AG09319 (cell line): ENCODE results near the gene PELI3.
"Not testable (repeated sequence)": the region's sequence is repeated elsewhere in the genome, so short reads cannot be mapped to it uniquely, and the experiment has no call there.

Experiments
- DNase-seq: peaks from one replicate; pipeline ENCODE4 v3.0.0-alpha.2; 2010; ENCODE audit warnings: low read depth; ENCODE audit errors: extremely low read depth
- TF ChIP-seq, protein P1 (sequence below): IDR thresholded peaks from 2 replicates; pipeline ENCODE4 v1.5.1; 2011; ENCODE audit warnings: low read depth, mild to moderate bottlenecking, inconsistent platforms, low read length, moderate library complexity

Gene PELI3

DNA sequence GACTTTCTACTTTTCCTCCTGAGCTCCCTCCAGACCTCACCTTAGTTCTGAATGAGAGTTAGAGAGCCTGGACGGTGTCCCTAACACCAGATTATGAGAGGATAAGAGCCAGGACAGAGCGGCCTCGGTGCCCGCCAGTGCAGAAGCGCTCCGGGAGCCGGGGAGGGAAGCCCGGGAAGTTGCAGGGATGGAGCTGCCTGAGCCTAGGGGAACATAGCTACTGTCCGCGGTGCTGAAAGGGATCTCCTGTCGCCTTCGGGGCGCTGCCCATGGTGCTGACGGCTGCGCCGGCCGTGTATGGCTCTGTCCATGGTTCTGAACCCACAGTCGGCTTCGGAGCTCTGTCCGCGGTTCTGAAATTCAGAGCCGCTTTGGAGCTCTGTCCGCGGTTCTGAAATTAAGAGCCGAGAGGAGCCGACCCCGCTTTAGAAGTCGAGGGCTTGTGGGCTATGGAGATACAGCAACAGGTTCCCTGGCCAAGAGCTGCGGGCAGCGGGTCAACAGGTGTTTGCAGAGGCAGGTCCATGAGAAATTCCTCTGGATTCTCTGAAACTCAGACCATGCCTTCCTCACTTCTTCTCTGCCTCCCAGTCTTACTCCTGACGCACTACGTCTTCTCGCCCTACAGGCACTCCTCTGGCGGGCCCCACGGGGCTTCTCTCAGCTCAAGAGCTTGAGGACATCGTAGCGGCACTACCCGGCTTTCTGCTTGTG lies 45.1 kb upstream of the PELI3 start:
- DNase-seq = peak; percentile 71
- TF ChIP-seq, protein P1, sequence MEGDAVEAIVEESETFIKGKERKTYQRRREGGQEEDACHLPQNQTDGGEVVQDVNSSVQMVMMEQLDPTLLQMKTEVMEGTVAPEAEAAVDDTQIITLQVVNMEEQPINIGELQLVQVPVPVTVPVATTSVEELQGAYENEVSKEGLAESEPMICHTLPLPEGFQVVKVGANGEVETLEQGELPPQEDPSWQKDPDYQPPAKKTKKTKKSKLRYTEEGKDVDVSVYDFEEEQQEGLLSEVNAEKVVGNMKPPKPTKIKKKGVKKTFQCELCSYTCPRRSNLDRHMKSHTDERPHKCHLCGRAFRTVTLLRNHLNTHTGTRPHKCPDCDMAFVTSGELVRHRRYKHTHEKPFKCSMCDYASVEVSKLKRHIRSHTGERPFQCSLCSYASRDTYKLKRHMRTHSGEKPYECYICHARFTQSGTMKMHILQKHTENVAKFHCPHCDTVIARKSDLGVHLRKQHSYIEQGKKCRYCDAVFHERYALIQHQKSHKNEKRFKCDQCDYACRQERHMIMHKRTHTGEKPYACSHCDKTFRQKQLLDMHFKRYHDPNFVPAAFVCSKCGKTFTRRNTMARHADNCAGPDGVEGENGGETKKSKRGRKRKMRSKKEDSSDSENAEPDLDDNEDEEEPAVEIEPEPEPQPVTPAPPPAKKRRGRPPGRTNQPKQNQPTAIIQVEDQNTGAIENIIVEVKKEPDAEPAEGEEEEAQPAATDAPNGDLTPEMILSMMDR = no peak

DNA sequence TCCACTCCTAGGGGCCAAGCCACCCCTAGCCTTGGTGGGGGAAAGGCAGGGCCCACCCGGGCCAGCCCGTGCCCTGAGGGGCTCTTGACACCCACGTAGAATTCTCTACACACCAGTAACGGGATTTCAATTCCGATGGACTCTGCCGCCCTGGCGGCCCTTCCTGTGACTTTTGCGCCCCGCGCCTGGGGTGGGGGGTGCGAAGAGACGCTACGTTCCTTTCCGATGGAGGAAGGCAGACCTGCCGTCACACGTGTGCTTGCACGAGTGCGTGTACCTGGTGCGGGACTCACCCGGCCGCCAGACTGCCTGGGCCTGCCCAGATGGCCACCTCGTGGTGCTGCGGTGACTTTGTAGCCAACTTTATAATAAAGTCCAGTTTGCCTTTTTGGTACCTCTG lies 40.4 kb upstream of the PELI3 start:
- TF ChIP-seq, protein P1 = no peak
- no peak for DNase-seq

DNA sequence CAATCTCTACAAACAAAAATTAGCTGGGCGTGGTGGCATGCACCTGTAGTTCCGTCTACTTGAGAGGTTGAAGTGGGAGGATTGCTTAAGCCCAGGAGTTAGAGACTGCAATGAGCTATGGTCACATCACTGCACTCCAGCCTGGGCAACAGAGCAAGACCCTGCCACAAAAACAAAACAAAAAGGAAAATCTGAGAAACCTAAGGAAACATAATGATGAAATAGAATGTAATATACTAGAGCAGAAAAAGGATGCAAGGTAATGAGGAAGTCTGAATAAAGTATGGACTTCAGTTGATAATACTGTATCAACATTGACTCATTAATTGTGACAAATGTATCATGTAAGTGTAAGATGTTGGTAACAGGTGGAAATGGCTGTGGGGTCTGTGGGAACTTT lies 37.8 kb upstream of the PELI3 start:
- TF ChIP-seq, protein P1 = no peak
- DNase-seq = no peak

DNA sequence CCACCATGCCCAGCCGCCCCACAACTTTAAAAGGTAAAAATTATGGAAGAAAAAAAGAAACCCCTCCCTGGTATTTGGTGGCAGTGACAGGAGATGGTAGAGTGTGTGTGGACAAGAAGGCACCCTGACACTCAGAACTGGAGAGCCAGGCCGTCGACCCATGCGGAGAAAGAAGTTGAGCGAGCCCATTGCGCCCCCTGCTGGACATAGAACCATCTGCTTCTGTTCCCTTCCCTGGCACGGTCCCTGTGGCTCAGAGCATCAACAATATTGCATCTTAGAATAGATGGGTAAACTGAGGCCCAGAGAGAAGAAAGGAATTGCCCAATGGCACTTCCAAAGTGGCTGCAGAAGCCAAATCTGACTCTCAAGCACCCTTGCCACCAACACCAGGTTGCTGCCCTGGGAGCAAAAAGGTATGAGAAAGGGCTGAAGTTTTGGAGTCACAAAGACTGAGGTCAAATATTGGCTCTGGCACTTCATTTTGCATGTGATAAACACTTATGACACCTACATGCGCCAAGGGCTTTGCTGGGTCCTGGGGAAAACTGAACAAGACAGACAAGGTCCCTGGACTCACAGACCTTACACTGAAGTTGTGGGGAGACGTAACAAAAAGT lies 36.6 kb upstream of the PELI3 start:
- peak; percentile 31 for DNase-seq

DNA sequence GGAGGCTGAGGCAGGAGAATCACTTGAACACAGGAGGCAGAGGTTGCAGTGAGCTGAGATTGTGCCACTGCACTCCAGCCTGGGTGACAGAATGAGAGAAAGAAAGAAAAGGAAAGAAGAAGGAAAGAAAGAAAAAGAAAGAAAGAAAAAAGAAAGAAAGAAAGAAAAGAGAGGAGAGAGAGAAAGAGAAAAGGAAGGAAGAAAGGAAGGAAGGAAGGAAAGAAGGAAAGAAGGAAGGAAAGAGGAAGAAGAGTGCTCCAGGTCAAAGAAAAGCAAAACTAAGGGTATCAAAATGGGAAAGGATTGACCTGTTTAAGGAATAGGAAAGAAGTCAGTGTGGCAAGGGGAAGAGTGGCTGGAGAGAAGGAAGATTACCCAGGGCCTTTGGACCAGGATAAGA lies 35.4 kb upstream of the PELI3 start:
- not testable (repeated sequence) for DNase-seq

More for the DNA sequence above, 36.6 kb upstream of the PELI3 start:
- TF ChIP-seq, protein P1 = peak; percentile 80

DNA sequence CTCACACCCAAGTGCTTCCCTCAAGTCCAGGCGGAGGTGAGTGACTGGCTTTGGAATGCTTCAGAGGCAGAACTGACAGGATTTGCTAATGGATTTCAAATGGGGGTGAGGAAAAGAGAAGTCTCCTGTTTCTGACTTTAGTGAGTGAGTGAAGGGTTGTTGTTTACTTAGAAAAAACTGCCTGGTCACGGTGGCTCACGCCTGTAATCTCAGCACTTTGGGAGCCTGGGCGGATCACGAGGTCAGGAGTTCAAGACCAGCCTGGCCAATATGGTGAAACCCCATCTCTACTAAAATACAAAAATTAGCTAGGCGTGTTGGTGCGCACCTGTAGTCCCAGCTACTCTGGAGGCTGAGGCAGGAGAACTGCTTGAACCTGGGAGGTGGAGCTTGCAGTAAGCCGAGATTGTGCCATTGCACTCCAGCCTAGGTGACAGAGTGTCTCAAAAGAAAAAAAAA lies 34.8 kb upstream of the PELI3 start:
- not testable (repeated sequence) for DNase-seq

DNA sequence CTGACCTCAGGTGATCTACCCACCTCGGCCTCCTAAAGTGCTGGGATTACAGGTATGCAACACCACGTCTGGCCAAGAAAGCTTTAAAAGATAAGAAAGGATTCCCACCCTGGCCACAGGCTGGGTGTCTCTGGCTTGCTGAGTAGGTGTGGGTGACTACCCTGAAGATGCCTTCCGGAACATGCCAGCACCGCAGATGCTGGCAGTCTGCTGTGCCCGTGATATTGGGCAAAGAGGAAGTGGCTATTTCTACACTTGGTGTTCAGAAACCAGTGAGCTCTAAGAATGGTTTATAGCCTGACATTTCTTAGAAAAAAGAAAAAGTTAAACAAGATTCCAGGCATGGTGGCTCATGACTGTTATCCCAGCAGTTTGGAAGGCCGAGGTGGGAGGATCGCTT lies 34.1 kb upstream of the PELI3 start:
- TF ChIP-seq, protein P1 = no peak
- DNase-seq = no peak

DNA sequence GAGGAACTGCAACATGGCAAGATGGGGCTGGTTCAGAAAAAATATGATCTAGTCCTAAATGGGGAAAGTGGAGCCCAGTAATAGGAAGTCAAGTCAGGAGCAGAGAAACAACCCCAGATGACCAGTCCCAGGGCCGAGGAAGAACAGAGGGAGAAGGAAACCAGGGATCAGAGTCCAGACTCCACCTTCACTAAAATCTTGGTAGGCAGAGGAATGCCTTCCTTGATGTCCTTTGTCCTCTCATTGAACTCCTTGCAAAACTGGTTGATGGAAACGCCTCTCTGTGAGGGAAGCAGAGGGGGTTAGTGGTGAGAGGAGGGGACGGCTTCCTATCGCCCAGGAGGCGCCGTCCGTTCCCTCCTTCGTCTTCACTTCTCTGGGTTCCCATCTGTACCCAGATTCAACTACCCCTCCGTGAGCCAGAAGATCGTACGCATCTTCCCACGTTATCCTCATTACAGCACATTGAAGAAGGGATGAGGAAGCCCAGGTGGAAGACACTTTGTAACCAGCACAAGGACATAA lies 28.7 kb upstream of the PELI3 start:
- no peak for DNase-seq
- TF ChIP-seq, protein P1 = no peak
